Keratinocyte (primary cell): ENCODE measurements around the gene MICAL3.

Experiments used
- EZH2 ChIP-seq: IDR thresholded peaks from one replicate; pipeline ENCODE4 v1.6.1; 2012; ENCODE audit warnings: inconsistent platforms, mild to moderate bottlenecking, low read length, moderate library complexity
- TF ChIP-seq, protein P1 (sequence below), 3 experiments: IDR thresholded peaks in 1 of 3; conservative IDR thresholded peaks in 1 of 3; optimal IDR thresholded peaks in 1 of 3; 2 replicates in 2 of 3; 3 replicates in 1 of 3; pipeline versions ENCODE3 to v1.5.1; 2011; ENCODE audit warnings: low read length in 3 of 3, mild to moderate bottlenecking in 3 of 3, moderate library complexity in 2 of 3, control low read depth in 1 of 3, inconsistent platforms in 1 of 3; ENCODE audit not compliant: insufficient read depth in 2 of 3; ENCODE audit errors: extremely low read depth in 1 of 3

DNA sequence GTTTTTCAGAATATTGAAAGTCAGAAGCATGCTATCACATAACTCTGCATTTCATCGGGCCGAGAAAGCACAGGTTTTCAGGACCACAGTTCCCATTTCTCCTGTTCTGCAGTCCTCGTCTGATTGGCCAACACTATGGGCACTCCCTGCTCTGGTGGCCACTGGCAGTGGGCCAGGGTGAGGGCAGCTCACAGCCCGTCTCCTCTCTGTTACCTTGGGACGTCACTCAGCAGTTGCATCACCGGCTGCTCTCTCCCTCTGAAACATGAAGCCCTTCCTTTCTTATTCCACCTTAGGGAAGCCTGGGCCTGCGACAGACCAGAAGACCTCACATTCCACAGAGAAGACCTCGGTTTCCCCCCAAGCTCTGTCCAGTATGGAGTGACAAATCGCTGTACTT lies 11.4 kb upstream of the MICAL3 start:
- TF ChIP-seq, protein P1, sequence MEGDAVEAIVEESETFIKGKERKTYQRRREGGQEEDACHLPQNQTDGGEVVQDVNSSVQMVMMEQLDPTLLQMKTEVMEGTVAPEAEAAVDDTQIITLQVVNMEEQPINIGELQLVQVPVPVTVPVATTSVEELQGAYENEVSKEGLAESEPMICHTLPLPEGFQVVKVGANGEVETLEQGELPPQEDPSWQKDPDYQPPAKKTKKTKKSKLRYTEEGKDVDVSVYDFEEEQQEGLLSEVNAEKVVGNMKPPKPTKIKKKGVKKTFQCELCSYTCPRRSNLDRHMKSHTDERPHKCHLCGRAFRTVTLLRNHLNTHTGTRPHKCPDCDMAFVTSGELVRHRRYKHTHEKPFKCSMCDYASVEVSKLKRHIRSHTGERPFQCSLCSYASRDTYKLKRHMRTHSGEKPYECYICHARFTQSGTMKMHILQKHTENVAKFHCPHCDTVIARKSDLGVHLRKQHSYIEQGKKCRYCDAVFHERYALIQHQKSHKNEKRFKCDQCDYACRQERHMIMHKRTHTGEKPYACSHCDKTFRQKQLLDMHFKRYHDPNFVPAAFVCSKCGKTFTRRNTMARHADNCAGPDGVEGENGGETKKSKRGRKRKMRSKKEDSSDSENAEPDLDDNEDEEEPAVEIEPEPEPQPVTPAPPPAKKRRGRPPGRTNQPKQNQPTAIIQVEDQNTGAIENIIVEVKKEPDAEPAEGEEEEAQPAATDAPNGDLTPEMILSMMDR (optimal IDR thresholded peaks at IDR 0.05 in 1 of 3, IDR thresholded peaks at IDR 0.05 in 1 of 3, conservative IDR thresholded peaks at IDR 0.05 in 1 of 3; ENCODE audit: extremely low read depth in 1 of 3, insufficient read depth in 2 of 3, low read length in 3 of 3), result no peak
- TF ChIP-seq EZH2, result no peak
